Panc1 (cell line): ENCODE measurements around the gene TTLL12. TPM values are rescaled to one million over a fixed set of nuclear protein-coding genes. Genes with fewer than 3 reads are reported as not detected.

Experiments
- ATAC-seq: fragments of 200-7000 bp; cut with Tn5 transposase; 2 replicates; pipeline ENCODE4 v1.9.1; 2020; ENCODE audit warnings: mild to moderate bottlenecking, moderate library complexity
- BruUV-seq: library from RNA; stranded (reverse); fragments of 400-500 nt; replicated peaks from 2 replicates; lab custom pipeline; 2021; lab: Mats Ljungman, UMichigan
- CTCF ChIA-PET: fragments of 300-600 bp; sonication (Branson Sonifier 250); formaldehyde crosslinking; loops from one replicate; lab custom pipeline; 2022; ENCODE audit warnings: antibody characterized with exemption; lab: Charles Lee
- POLR2A ChIA-PET: fragments of 300-600 bp; sonication (Branson Sonifier 250); formaldehyde crosslinking; loops from one replicate; lab custom pipeline; 2022; ENCODE audit warnings: antibody characterized with exemption; lab: Charles Lee
- DNase-seq: peaks from one replicate; pipeline ENCODE4 v3.0.0-alpha.2; 2010; ENCODE audit warnings: low read depth, low spot score
- H3K27ac ChIP-seq: 2 replicates; pipeline ENCODE4 v1.5.1; 2011; ENCODE audit warnings: mild to moderate bottlenecking, low read length, inconsistent platforms
- H3K27me3 ChIP-seq: fragments of 200-500 bp; sonication (Bioruptor generic); 2 replicates; pipeline ENCODE4 v1.6.0; 2014; ENCODE audit warnings: low read length, inconsistent platforms; ENCODE audit not compliant: control insufficient read depth, insufficient read depth
- H3K36me3 ChIP-seq: fragments of 200-500 bp; sonication (Bioruptor generic); 2 replicates; pipeline ENCODE4 v1.5.1; 2014; ENCODE audit warnings: inconsistent platforms, mild to moderate bottlenecking, low read length, moderate library complexity; ENCODE audit not compliant: control insufficient read depth, insufficient read depth
- H3K4me1 ChIP-seq: 2 replicates; pipeline ENCODE4 v1.5.1; 2011; ENCODE audit warnings: inconsistent platforms, mild to moderate bottlenecking, low read length, moderate library complexity; ENCODE audit not compliant: control insufficient read depth, insufficient read depth
- H3K4me3 ChIP-seq, 2 experiments: 2 replicates each; pipeline ENCODE4 v1.5.1; 2011 to 2012; ENCODE audit warnings: low read depth in 2 of 2, low read length in 2 of 2, mild to moderate bottlenecking in 2 of 2, inconsistent platforms in 1 of 2, moderate library complexity in 1 of 2
- H3K9me3 ChIP-seq: fragments of 200-500 bp; sonication (Bioruptor generic); 2 replicates; pipeline ENCODE4 v1.5.1; 2014; ENCODE audit warnings: low read depth, mild to moderate bottlenecking, inconsistent platforms, low read length, moderate library complexity; ENCODE audit not compliant: control insufficient read depth, insufficient read depth
- POLR2AphosphoS5 ChIP-seq: IDR thresholded peaks from 2 replicates; pipeline ENCODE4 v1.6.1; 2012; ENCODE audit warnings: mild to moderate bottlenecking, low read depth, low read length, moderate library complexity
- SIN3A ChIP-seq: IDR thresholded peaks from 2 replicates; pipeline ENCODE4 v1.6.1; 2012; ENCODE audit warnings: low read depth, mild to moderate bottlenecking, low read length, moderate library complexity, borderline replicate concordance; ENCODE audit not compliant: insufficient read depth
- TCF7L2 ChIP-seq: IDR thresholded peaks from 2 replicates; pipeline ENCODE4 v1.6.1; 2011; ENCODE audit warnings: mild to moderate bottlenecking, low read depth, low read length, inconsistent platforms
- in situ Hi-C: cut with HindIII; loops from 2 replicates; pipeline ENCODE4 v1.10.0; 2016; ENCODE audit warnings: low sequenced_read_pairs, low pct_unique_long_range_greater_than_20kb
- intact Hi-C: fragments of 100-400 bp; cut with micrococcal nuclease; formaldehyde crosslinking; loops from one replicate; pipeline ENCODE4 v1.10.0; 2022; ENCODE audit not compliant: unreplicated experiment
- total RNA-seq: library from RNA; stranded (reverse); gene quantifications from one replicate; pipeline ENCODE4 v1.2.1, GENCODE V29; 2021; ENCODE audit not compliant: unreplicated experiment
- TF ChIP-seq, protein P1 (sequence below), 2 experiments: IDR thresholded peaks; 2 replicates each; pipeline ENCODE4 v1.6.1; 2011 to 2012; ENCODE audit warnings: low read depth in 2 of 2, control low read depth in 1 of 2, low read length in 1 of 2, mild to moderate bottlenecking in 1 of 2, moderate library complexity in 1 of 2; ENCODE audit not compliant: insufficient read depth in 1 of 2
- TF ChIP-seq, protein P2 (sequence below): fragments of 450-650 bp; IDR thresholded peaks from 2 replicates; pipeline ENCODE4 v1.5.1; 2017; ENCODE audit warnings: mild to moderate bottlenecking

TTLL12 gene
- total RNA-seq, 1 experiment from 2014 or later = 26.3 TPM

DNA sequence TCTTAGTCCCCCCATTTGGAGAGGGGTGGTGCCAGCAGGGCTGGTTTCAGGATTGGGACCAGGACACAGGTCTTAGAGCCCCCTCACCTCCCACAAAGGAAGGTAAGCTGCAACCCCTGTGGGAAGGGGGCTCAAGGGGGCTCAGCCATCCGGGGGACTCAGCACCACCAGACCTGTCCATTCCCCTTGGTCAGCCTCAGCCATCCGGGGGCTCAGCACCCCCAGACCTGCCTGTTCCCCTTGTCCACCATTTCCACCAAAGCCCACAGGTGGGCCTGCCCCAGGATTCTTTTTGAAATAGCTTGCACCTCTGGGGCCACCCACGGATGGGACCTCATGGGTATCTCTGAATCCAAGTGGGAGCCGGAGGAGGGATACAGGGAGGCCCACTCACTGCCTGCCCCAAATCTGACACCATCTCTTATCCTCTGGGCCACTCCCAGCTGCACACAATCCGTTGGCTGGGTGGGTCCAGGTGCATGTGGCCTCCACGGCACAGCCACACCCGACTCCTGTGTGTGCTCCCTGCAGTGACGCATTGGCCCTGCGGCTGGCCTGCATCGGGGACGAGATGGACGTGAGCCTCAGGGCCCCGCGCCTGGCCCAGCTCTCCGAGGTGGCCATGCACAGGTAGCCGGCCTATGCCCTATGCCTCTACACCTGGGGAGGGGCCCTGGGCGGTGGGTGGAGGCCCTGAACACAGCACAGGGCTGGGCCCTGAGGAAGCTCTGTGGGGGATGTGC lies 59.6 kb downstream of the TTLL12 start:
- CTCF ChIA-PET = no interaction called here
- TF ChIP-seq, protein P1, sequence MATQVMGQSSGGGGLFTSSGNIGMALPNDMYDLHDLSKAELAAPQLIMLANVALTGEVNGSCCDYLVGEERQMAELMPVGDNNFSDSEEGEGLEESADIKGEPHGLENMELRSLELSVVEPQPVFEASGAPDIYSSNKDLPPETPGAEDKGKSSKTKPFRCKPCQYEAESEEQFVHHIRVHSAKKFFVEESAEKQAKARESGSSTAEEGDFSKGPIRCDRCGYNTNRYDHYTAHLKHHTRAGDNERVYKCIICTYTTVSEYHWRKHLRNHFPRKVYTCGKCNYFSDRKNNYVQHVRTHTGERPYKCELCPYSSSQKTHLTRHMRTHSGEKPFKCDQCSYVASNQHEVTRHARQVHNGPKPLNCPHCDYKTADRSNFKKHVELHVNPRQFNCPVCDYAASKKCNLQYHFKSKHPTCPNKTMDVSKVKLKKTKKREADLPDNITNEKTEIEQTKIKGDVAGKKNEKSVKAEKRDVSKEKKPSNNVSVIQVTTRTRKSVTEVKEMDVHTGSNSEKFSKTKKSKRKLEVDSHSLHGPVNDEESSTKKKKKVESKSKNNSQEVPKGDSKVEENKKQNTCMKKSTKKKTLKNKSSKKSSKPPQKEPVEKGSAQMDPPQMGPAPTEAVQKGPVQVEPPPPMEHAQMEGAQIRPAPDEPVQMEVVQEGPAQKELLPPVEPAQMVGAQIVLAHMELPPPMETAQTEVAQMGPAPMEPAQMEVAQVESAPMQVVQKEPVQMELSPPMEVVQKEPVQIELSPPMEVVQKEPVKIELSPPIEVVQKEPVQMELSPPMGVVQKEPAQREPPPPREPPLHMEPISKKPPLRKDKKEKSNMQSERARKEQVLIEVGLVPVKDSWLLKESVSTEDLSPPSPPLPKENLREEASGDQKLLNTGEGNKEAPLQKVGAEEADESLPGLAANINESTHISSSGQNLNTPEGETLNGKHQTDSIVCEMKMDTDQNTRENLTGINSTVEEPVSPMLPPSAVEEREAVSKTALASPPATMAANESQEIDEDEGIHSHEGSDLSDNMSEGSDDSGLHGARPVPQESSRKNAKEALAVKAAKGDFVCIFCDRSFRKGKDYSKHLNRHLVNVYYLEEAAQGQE (IDR thresholded peaks at IDR 0.05; ENCODE audit: insufficient read depth in 1 of 2, low read depth in 2 of 2, low read length in 1 of 2) = no peak
- TF ChIP-seq, protein P2, sequence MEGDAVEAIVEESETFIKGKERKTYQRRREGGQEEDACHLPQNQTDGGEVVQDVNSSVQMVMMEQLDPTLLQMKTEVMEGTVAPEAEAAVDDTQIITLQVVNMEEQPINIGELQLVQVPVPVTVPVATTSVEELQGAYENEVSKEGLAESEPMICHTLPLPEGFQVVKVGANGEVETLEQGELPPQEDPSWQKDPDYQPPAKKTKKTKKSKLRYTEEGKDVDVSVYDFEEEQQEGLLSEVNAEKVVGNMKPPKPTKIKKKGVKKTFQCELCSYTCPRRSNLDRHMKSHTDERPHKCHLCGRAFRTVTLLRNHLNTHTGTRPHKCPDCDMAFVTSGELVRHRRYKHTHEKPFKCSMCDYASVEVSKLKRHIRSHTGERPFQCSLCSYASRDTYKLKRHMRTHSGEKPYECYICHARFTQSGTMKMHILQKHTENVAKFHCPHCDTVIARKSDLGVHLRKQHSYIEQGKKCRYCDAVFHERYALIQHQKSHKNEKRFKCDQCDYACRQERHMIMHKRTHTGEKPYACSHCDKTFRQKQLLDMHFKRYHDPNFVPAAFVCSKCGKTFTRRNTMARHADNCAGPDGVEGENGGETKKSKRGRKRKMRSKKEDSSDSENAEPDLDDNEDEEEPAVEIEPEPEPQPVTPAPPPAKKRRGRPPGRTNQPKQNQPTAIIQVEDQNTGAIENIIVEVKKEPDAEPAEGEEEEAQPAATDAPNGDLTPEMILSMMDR = no peak
- TF ChIP-seq TCF7L2 (no peak), SIN3A (no peak)
- POLR2A ChIA-PET = interaction anchor here (0.6 kb wide), 1 partner anchor 683 kb away, joined by 3 read pairs; no protein-coding TSS in a partner anchor
- Histone ChIP-seq H3K4me1 (peaks cover 4% of the 10 kb centered on the region), H3K4me3 (no peak overlapping the region), H3K36me3 (no peaks in the 10 kb centered on the region; the same call in 1 of the 2 replicates), H3K27ac (no peak overlapping the region), H3K9me3 (no peaks in the 10 kb centered on the region), H3K27me3 (no peaks in the 10 kb centered on the region)
- in situ Hi-C loops (no loop called here), intact Hi-C loops (no loop called here)
- no peak for ATAC-seq
- DNase-seq = no peak
- BruUV-seq = no TSS peak

DNA sequence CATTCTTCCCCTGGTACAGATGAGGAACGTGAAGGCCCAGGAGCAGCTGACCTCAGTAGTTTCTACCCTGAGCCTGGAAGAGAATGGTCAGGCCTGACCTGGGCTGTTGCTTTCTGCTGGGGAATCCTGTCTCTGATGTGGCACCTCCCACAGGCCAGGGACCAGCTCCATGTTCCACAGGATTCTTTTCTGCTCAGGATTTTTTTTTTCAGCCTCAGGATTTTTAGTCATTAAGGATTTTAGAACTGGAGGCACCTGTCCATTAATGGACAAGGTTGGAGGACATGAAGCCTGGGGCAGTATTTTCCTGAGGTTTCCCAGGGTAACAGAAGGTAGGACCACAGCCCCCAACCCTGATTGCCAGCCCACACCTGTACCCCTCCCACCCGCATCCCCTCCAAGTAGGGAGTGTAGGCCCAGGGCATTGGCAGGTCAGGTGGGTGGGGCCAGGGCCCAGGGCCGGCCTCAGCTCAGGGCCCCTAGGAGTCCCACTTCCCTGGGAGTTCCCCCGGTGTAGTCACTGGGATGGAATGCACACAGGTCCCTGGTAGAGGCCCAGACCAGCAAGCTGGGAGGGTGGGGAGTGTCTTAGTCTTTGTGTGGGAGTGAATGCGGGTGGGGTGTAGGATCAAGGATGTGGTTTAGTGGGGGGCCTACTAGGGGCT lies 60.3 kb downstream of the TTLL12 start:
- CTCF ChIA-PET = interaction anchor here (0.7 kb wide), 1 partner anchor 38 kb away, joined by 6 read pairs; no protein-coding TSS in a partner anchor
- Histone ChIP-seq H3K36me3 (no peaks in the 10 kb centered on the region; the same call in 1 of the 2 replicates), H3K27ac (0 out of 2 replicates have a peak overlapping the region, but pooled peaks have one; percentile 34), H3K9me3 (no peaks in the 10 kb centered on the region), H3K27me3 (no peaks in the 10 kb centered on the region), H3K4me1 (peaks cover 4% of the 10 kb centered on the region), H3K4me3 (no peak overlapping the region)
- TF ChIP-seq, protein P1 (IDR thresholded peaks at IDR 0.05; ENCODE audit: insufficient read depth in 1 of 2, low read depth in 2 of 2, low read length in 1 of 2) = no peak
- TF ChIP-seq POLR2AphosphoS5 (no peak), TCF7L2 (no peak), SIN3A (no peak)
- TF ChIP-seq, protein P2 = no peak
- BruUV-seq = no TSS peak
- in situ Hi-C loops (no loop called here), intact Hi-C loops (no loop called here)
- POLR2A ChIA-PET = interaction anchor here (0.6 kb wide), 1 partner anchor 682 kb away, joined by 3 read pairs; no protein-coding TSS in a partner anchor
- DNase-seq (no peak), ATAC-seq (peak; percentile 91)
